Tibial artery (tissue), 4 donors: ENCODE results near the gene GALNT18.

ENCODE experiments used
- DNase-seq, 2 donors: peaks; one replicate each; pipeline ENCODE4 v3.0.0-alpha.2; 2019
- H3K27ac ChIP-seq, 2 donors: fragments of 200-600 bp; sonication (generic) in 1 of 2; 1 replicate in 1 of 2; 2 replicates in 1 of 2; pipeline ENCODE4 v1.5.1; 2018 to 2019; ENCODE audit warnings: mild to moderate bottlenecking in 1 of 2
- H3K27me3 ChIP-seq, 2 donors: fragments of 200-600 bp; sonication (generic) in 1 of 2; one replicate each; pipeline versions ENCODE4 v1.5.1 to v1.6.0; 2016 to 2019
- H3K36me3 ChIP-seq, 3 donors: fragments of 200-600 bp; sonication (generic) in 2 of 3; one replicate each; pipeline ENCODE4 v1.5.1; 2016 to 2019; ENCODE audit warnings: mild to moderate bottlenecking in 2 of 3
- H3K4me1 ChIP-seq, 4 donors: fragments of 200-600 bp; sonication (generic) in 2 of 4; 1 replicate in 3 of 4; 2 replicates in 1 of 4; pipeline ENCODE4 v1.5.1; 2016 to 2019
- H3K4me3 ChIP-seq, 2 donors: fragments of 200-600 bp; sonication (generic) in 1 of 2; 1 replicate in 1 of 2; 2 replicates in 1 of 2; pipeline ENCODE4 v1.5.1; 2018 to 2019; ENCODE audit warnings: mild to moderate bottlenecking in 2 of 2
- H3K9me3 ChIP-seq, 3 donors: fragments of 200-600 bp; sonication (generic) in 1 of 3; one replicate each; pipeline ENCODE4 v1.5.1; 2016 to 2019
- intact Hi-C: fragments of 100-400 bp; cut with DNase I; formaldehyde crosslinking; loops from one replicate; pipeline ENCODE4 v1.15.0; 2023; ENCODE audit warnings: low total_unique reads
- TF ChIP-seq, protein P1 (sequence below), 2 experiments: fragments of 200-600 bp in 1 of 2; fragments of 450-650 bp in 1 of 2; IDR thresholded peaks; one replicate each; pipeline ENCODE4 v1.5.1; 2017 to 2019; ENCODE audit warnings: antibody characterized with exemption in 2 of 2, mild to moderate bottlenecking in 1 of 2, moderate library complexity in 1 of 2

GALNT18 gene

DNA sequence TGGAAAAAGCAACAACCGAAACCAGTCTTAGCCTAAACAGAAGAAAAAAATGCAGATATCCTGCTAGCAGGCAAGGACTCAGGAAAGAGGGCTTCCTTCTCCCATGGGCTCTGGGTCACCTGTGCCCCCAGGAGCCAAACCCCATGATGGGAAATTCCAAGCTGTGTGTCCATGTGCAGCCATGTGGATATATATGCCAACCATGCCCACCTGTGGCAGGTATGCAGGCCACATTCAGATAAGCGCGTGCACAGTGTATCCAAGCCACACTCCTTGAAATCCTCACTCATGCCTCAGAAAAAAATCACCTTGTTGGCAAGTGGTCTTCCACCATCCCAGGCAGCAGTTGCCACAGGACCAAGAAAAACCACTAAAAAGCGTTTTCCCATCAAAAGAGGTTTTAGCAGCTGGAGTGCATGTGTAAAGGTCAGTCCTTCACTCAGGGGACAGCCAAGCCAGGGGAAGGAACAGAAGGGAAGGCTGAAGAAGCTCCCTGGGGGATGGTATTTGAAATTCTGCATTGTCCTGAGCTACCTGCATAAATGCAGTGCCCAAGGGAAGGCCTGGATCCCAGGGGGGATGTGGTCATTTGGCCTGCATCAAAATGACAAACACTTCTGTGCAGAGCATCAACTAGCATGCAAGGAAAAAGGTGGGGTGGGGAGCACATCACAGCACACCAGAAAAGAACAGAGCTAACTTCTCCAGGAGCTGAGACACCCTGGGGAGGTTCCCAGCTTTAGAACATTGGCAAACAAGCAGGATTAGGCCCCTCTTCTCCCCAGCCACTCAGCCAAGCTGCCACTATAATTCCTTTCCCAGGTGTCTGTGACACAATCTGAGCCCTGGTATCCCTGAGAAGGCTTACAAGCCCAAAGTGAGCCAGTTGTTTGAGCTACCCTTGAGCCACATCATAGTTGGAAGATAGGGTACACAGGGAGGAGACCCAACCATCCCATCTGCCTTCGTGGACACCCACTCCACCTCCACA, 76.2 kb downstream of the GALNT18 start:
- no peak overlapping the region for H3K27ac ChIP-seq
- intact Hi-C loops, result no loop called here

DNA sequence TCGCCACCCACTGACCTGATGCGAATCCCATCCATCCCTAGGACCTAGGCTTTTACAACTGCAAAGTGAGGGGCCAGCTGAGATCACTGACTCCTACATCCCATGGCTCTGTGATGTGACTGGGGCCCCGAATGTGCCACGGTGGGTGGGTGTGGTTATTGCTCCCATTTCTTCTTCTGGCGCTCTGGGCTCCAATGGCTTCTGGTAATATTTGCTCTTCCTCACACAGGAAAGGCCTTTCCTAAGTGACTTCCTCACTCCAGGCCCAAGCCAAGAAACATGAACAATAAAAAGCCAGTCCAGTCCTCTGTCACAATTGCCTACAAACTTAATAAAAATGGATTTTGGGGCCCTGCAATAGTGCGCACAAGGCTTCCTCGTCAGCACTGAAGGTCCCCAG, 78.1 kb downstream of the GALNT18 start:
- Histone ChIP-seq H3K36me3 (no peaks in the 10 kb centered on the region), H3K9me3 (no peaks in the 10 kb centered on the region), H3K4me3 (no peak overlapping the region), H3K27ac (no peak overlapping the region), H3K27me3 (no peaks in the 10 kb centered on the region), H3K4me1 (peaks cover 0 to 35% (median 9%) of the 10 kb centered on the region in 4 donors)
- TF ChIP-seq, protein P1, sequence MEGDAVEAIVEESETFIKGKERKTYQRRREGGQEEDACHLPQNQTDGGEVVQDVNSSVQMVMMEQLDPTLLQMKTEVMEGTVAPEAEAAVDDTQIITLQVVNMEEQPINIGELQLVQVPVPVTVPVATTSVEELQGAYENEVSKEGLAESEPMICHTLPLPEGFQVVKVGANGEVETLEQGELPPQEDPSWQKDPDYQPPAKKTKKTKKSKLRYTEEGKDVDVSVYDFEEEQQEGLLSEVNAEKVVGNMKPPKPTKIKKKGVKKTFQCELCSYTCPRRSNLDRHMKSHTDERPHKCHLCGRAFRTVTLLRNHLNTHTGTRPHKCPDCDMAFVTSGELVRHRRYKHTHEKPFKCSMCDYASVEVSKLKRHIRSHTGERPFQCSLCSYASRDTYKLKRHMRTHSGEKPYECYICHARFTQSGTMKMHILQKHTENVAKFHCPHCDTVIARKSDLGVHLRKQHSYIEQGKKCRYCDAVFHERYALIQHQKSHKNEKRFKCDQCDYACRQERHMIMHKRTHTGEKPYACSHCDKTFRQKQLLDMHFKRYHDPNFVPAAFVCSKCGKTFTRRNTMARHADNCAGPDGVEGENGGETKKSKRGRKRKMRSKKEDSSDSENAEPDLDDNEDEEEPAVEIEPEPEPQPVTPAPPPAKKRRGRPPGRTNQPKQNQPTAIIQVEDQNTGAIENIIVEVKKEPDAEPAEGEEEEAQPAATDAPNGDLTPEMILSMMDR (IDR thresholded peaks at IDR 0.05), result no peak
- intact Hi-C loops, result no loop called here
- no peak for DNase-seq

More for the DNA sequence above, 76.2 kb downstream of the GALNT18 start:
- Histone ChIP-seq H3K4me1 (peaks cover 0 to 28% (median 0%) of the 10 kb centered on the region in 4 donors), H3K27me3 (no peaks in the 10 kb centered on the region), H3K36me3 (no peaks in the 10 kb centered on the region), H3K9me3 (no peaks in the 10 kb centered on the region), H3K4me3 (no peak overlapping the region)
- TF ChIP-seq, protein P1 (IDR thresholded peaks at IDR 0.05), result no peak
- DNase-seq, result peak in 1 of 2 donors; percentile 40

DNA sequence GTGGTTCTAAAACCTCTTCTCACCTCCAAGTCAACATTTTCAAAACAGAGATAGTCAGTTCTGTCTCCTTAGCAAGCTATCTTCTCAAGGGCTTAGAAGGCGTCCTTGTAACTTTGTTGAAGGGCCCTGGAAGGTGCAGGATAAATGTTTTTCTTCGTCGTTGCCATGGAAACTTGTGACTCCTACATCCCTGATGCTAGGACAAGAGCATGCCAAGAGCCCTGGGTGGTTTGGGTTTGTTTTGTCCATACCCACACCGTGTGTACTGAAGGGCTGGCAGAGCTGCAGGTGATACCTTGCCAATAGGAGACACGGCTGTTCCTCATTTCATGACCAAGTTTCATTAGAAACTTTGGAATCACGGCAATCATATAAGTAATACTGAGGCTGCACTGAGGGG, 81.6 kb downstream of the GALNT18 start:
- Histone ChIP-seq H3K4me1 (peaks cover 0 to 64% (median 39%) of the 10 kb centered on the region in 4 donors), H3K36me3 (no peaks in the 10 kb centered on the region), H3K27me3 (no peaks in the 10 kb centered on the region), H3K27ac (peak overlapping the region in 1 of 2 donors; percentile 69), H3K9me3 (no peaks in the 10 kb centered on the region), H3K4me3 (no peak overlapping the region)
- no peak for DNase-seq
- TF ChIP-seq, protein P1 (IDR thresholded peaks at IDR 0.05), result no peak
- intact Hi-C loops, result no loop called here

DNA sequence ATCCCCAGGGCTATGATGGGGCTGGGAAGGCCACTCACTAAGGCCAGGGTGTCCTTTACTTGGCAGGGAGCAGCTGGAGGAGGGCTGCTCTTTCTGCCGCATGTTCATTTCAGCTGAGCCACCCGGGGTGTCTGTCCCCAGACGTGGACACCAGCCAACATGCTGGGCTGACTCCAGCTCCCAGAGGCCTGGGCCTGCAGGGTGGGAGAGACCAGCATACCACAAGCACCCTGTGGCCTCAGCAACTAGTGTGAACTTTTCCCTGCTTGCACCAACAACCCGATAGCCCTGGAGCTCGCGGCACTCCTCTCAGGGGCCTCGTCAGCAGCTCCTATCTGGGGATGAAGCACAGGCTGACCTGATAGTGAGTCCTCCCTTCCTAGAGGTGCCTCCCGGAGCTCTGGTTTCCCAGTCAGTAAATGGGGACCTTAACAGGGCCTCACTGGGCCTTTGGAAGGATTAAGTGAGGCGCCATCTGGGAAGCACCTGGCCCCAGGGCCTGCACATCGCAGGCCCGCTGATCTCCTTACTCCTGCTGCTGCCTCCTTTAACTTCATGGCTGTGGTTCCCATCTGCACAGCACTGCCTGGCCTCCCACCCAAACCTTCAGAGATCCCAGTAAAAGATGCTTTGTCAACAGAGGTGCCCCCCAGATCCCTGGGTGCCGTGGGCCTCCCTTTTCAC, 83.4 kb downstream of the GALNT18 start:
- TF ChIP-seq, protein P1 (IDR thresholded peaks at IDR 0.05), result no peak
- intact Hi-C loops, result loop anchor here (10.0 kb wide), 1 partner anchor 246 kb away; no protein-coding TSS in a partner anchor
- DNase-seq, result peak in 1 of 2 donors; percentile 85
- Histone ChIP-seq H3K36me3 (no peaks in the 10 kb centered on the region), H3K9me3 (no peaks in the 10 kb centered on the region), H3K27ac (peak overlapping the region; percentile 69 to 75), H3K4me1 (peaks cover 0 to 71% (median 53%) of the 10 kb centered on the region in 4 donors), H3K27me3 (no peaks in the 10 kb centered on the region), H3K4me3 (peak overlapping the region in 1 of 2 donors; percentile 4)

DNA sequence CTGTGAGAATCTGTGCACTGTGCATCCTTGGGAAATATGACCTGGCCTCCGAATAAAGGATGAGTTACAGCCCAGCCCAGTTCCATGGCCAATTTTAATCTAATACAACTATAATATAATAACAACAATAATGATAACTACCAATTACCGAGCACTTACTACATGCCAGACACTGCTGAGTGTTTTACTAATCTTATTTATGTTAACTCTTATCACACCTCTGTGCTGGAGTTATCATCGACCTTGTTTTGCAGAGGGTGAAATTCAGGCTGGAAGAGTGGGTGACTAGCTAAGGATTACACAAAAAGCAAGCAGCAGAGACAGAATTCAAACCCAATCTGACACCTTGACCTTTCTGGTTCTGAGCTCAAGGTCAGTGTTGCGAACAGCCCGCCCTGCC, 83.9 kb downstream of the GALNT18 start:
- H3K4me3 ChIP-seq, result peak overlapping the region in 1 of 2 donors; percentile 4
- peaks cover 0 to 72% (median 58%) of the 10 kb centered on the region in 4 donors for H3K4me1 ChIP-seq
- peak overlapping the region; percentile 69 to 75 for H3K27ac ChIP-seq
- TF ChIP-seq, protein P1 (IDR thresholded peaks at IDR 0.05), result no peak
- no peak for DNase-seq
- H3K36me3 ChIP-seq, result no peaks in the 10 kb centered on the region
- intact Hi-C loops, result loop anchor here (10.0 kb wide), 1 partner anchor 247 kb away; no protein-coding TSS in a partner anchor
- no peaks in the 10 kb centered on the region for H3K9me3 ChIP-seq
- H3K27me3 ChIP-seq, result no peaks in the 10 kb centered on the region
